ENCODE data around the gene TECPR1.

DNA sequence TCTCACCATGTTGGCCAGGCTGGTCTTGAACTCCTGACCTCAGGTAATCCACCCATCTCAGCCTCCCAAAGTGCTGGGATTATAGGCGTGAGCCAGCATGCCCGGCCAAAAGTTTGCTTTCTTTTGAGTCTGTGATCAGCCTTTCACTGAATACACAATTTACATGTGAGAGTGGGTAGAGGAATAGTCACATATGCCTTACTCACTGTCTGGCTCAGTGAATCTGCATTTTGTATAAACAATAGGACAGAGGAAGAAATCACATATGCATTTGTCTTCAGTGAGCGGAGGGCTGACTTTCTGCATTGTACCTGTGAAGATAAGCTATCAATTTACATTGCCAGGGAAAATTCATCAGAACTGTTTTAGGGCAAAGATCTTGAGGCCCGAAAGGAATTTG lies 2.5 kb upstream of the TECPR1 start:
- TF ChIP-seq, protein P1, sequence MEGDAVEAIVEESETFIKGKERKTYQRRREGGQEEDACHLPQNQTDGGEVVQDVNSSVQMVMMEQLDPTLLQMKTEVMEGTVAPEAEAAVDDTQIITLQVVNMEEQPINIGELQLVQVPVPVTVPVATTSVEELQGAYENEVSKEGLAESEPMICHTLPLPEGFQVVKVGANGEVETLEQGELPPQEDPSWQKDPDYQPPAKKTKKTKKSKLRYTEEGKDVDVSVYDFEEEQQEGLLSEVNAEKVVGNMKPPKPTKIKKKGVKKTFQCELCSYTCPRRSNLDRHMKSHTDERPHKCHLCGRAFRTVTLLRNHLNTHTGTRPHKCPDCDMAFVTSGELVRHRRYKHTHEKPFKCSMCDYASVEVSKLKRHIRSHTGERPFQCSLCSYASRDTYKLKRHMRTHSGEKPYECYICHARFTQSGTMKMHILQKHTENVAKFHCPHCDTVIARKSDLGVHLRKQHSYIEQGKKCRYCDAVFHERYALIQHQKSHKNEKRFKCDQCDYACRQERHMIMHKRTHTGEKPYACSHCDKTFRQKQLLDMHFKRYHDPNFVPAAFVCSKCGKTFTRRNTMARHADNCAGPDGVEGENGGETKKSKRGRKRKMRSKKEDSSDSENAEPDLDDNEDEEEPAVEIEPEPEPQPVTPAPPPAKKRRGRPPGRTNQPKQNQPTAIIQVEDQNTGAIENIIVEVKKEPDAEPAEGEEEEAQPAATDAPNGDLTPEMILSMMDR (IDR thresholded peaks at IDR 0.05): no peak
- TF ChIP-seq POLR2A (IDR thresholded peaks at IDR 0.05): no peak
